Measurements from ENCODE around the gene FFAR2.
"Not testable (repeated sequence)": the region's sequence is repeated elsewhere in the genome, so short reads cannot be mapped to it uniquely, and the experiment has no call there.

FFAR2 gene

GRCh38 chr19:35460608-35461007 lies 12.6 kb downstream of the FFAR2 start:
- no peak overlapping the region for H4K91ac ChIP-seq (ENCODE audit: low read depth, low read length, poor library complexity)
- H3K4me3 ChIP-seq (ENCODE audit: low read length in 2 of 2), result no peak overlapping the region
- WGBS, 2 donors (ENCODE audit: extremely low coverage in 2 of 2, insufficient read length in 2 of 2, insufficient replicate concordance in 1 of 2), result no CpG with 5 or more reads among the region's 10 CpGs
- no peaks in the 10 kb centered on the region for H3K36me3 ChIP-seq (replicated peaks in 1 of 2; ENCODE audit: control insufficient read depth in 2 of 2, insufficient read depth in 2 of 2, low read length in 2 of 2)
- H2AFZ ChIP-seq (ENCODE audit: low read length), result no peak overlapping the region
- H3K27me3 ChIP-seq (ENCODE audit: control insufficient read depth in 3 of 3, insufficient read depth in 3 of 3, low read depth in 1 of 3, low read length in 3 of 3), result peaks cover 0 to 9% (median 0%) of the 10 kb centered on the region in 3 experiments
- no peak for DNase-seq (ENCODE audit: low spot score)
- no peaks in the 10 kb centered on the region for H3K79me1 ChIP-seq (ENCODE audit: low read depth, low read length)
- H2BK15ac ChIP-seq (ENCODE audit: low read length), result no peak overlapping the region
- H3K9ac ChIP-seq (ENCODE audit: low read depth, low read length, poor library complexity), result no peak overlapping the region
- H3K4ac ChIP-seq (ENCODE audit: low read length), result no peak overlapping the region
- no peak overlapping the region for H3K4me2 ChIP-seq (ENCODE audit: insufficient read depth, low read length, poor library complexity, severe bottlenecking)
- no peaks in the 10 kb centered on the region for H3K9me3 ChIP-seq (replicated peaks in 1 of 2; ENCODE audit: control insufficient read depth in 2 of 2, insufficient read depth in 1 of 2, low read depth in 1 of 2, low read length in 2 of 2)
- no peak overlapping the region for H2AK5ac ChIP-seq (ENCODE audit: low read depth, low read length)
- H4K8ac ChIP-seq (ENCODE audit: low read depth, low read length), result no peak overlapping the region
- no peak overlapping the region for H3K14ac ChIP-seq (ENCODE audit: low read length)
- no peak overlapping the region for H3K23ac ChIP-seq (ENCODE audit: low read depth, low read length, poor library complexity)
- H2BK12ac ChIP-seq (ENCODE audit: low read length), result no peak overlapping the region
- no peak overlapping the region for H3K18ac ChIP-seq (ENCODE audit: low read length)
- H3K27ac ChIP-seq (replicated peaks; ENCODE audit: low read length), result no peak overlapping the region
- no peak overlapping the region for H2BK5ac ChIP-seq (ENCODE audit: low read length)
- no peaks in the 10 kb centered on the region for H3K4me1 ChIP-seq (ENCODE audit: control insufficient read depth in 2 of 2, insufficient read depth in 1 of 2, low read depth in 1 of 2, low read length in 2 of 2)
- no peak overlapping the region for H2BK120ac ChIP-seq (ENCODE audit: low read depth, low read length)

- Histone ChIP-seq H3K9me3 (replicated peaks in 1 of 2; ENCODE audit: control insufficient read depth in 2 of 2, insufficient read depth in 1 of 2, low read depth in 1 of 2, low read length in 2 of 2) (no peaks in the 10 kb centered on the region), H3K27me3 (ENCODE audit: control insufficient read depth in 3 of 3, insufficient read depth in 3 of 3, low read depth in 1 of 3, low read length in 3 of 3) (peaks cover 0 to 9% (median 0%) of the 10 kb centered on the region in 3 experiments), H4K91ac (ENCODE audit: low read depth, low read length, poor library complexity) (no peak overlapping the region), H3K23ac (ENCODE audit: low read depth, low read length, poor library complexity) (no peak overlapping the region), H3K36me3 (replicated peaks in 1 of 2; ENCODE audit: control insufficient read depth in 2 of 2, insufficient read depth in 2 of 2, low read length in 2 of 2) (no peaks in the 10 kb centered on the region), H3K4me2 (ENCODE audit: insufficient read depth, low read length, poor library complexity, severe bottlenecking) (no peak overlapping the region), H2AFZ (ENCODE audit: low read length) (no peak overlapping the region), H3K79me1 (ENCODE audit: low read depth, low read length) (no peaks in the 10 kb centered on the region), H2BK12ac (ENCODE audit: low read length) (no peak overlapping the region), H3K4me3 (ENCODE audit: low read length in 2 of 2) (peak overlapping the region in 1 of 2 donors; percentile 9), H3K27ac (replicated peaks; ENCODE audit: low read length) (no peak overlapping the region), H3K9ac (ENCODE audit: low read depth, low read length, poor library complexity) (no peak overlapping the region), H3K14ac (ENCODE audit: low read length) (no peak overlapping the region), H3K4me1 (ENCODE audit: control insufficient read depth in 2 of 2, insufficient read depth in 1 of 2, low read depth in 1 of 2, low read length in 2 of 2) (no peaks in the 10 kb centered on the region), H2BK15ac (ENCODE audit: low read length) (no peak overlapping the region), H3K18ac (ENCODE audit: low read length) (no peak overlapping the region), H3K4ac (ENCODE audit: low read length) (no peak overlapping the region), H4K8ac (ENCODE audit: low read depth, low read length) (no peak overlapping the region), H2AK5ac (ENCODE audit: low read depth, low read length) (no peak overlapping the region), H2BK120ac (ENCODE audit: low read depth, low read length) (no peak overlapping the region), H2BK5ac (ENCODE audit: low read length) (no peak overlapping the region)
- no peak for DNase-seq (ENCODE audit: low spot score)
- no CpG with 5 or more reads among the region's 9 CpGs for WGBS, 2 donors (ENCODE audit: extremely low coverage in 2 of 2, insufficient read length in 2 of 2, insufficient replicate concordance in 1 of 2)
Measured at GRCh38 chr19:35461060-35461459, 13.0 kb downstream of the FFAR2 start.

- H3K79me1 ChIP-seq (ENCODE audit: low read depth, low read length); H3K4me3 ChIP-seq (ENCODE audit: low read length in 2 of 2); H2AFZ ChIP-seq (ENCODE audit: low read length); H3K27me3 ChIP-seq (ENCODE audit: control insufficient read depth in 3 of 3, insufficient read depth in 3 of 3, low read depth in 1 of 3, low read length in 3 of 3); H3K9me3 ChIP-seq (replicated peaks in 1 of 2; ENCODE audit: control insufficient read depth in 2 of 2, insufficient read depth in 1 of 2, low read depth in 1 of 2, low read length in 2 of 2); H3K23ac ChIP-seq (ENCODE audit: low read depth, low read length, poor library complexity); H3K27ac ChIP-seq (replicated peaks; ENCODE audit: low read length); H2BK15ac ChIP-seq (ENCODE audit: low read length); H4K8ac ChIP-seq (ENCODE audit: low read depth, low read length); H2AK5ac ChIP-seq (ENCODE audit: low read depth, low read length); H2BK12ac ChIP-seq (ENCODE audit: low read length); H3K9ac ChIP-seq (ENCODE audit: low read depth, low read length, poor library complexity); H3K18ac ChIP-seq (ENCODE audit: low read length); H4K91ac ChIP-seq (ENCODE audit: low read depth, low read length, poor library complexity); H3K36me3 ChIP-seq (replicated peaks in 1 of 2; ENCODE audit: control insufficient read depth in 2 of 2, insufficient read depth in 2 of 2, low read length in 2 of 2); H3K14ac ChIP-seq (ENCODE audit: low read length); H3K4me2 ChIP-seq (ENCODE audit: insufficient read depth, low read length, poor library complexity, severe bottlenecking); H2BK120ac ChIP-seq (ENCODE audit: low read depth, low read length); H3K4me1 ChIP-seq (ENCODE audit: control insufficient read depth in 2 of 2, insufficient read depth in 1 of 2, low read depth in 1 of 2, low read length in 2 of 2); H3K4ac ChIP-seq (ENCODE audit: low read length); DNase-seq (ENCODE audit: low spot score); H2BK5ac ChIP-seq (ENCODE audit: low read length): not testable (repeated sequence)
Measured at GRCh38 chr19:35461788-35462187, 13.7 kb downstream of the FFAR2 start.

- Histone ChIP-seq H4K8ac (ENCODE audit: low read depth, low read length) (no peak overlapping the region), H2AK5ac (ENCODE audit: low read depth, low read length) (no peak overlapping the region), H3K4me2 (ENCODE audit: insufficient read depth, low read length, poor library complexity, severe bottlenecking) (no peak overlapping the region), H3K27me3 (ENCODE audit: control insufficient read depth in 3 of 3, insufficient read depth in 3 of 3, low read depth in 1 of 3, low read length in 3 of 3) (peaks cover 0 to 9% (median 0%) of the 10 kb centered on the region in 3 experiments), H3K4me1 (ENCODE audit: control insufficient read depth in 2 of 2, insufficient read depth in 1 of 2, low read depth in 1 of 2, low read length in 2 of 2) (no peaks in the 10 kb centered on the region), H4K91ac (ENCODE audit: low read depth, low read length, poor library complexity) (no peak overlapping the region), H3K14ac (ENCODE audit: low read length) (no peak overlapping the region), H3K4ac (ENCODE audit: low read length) (no peak overlapping the region), H2AFZ (ENCODE audit: low read length) (no peak overlapping the region), H3K4me3 (ENCODE audit: low read length in 2 of 2) (no peak overlapping the region), H2BK15ac (ENCODE audit: low read length) (no peak overlapping the region), H3K9ac (ENCODE audit: low read depth, low read length, poor library complexity) (no peak overlapping the region), H3K23ac (ENCODE audit: low read depth, low read length, poor library complexity) (no peak overlapping the region), H3K18ac (ENCODE audit: low read length) (no peak overlapping the region), H2BK12ac (ENCODE audit: low read length) (no peak overlapping the region), H3K36me3 (replicated peaks in 1 of 2; ENCODE audit: control insufficient read depth in 2 of 2, insufficient read depth in 2 of 2, low read length in 2 of 2) (no peaks in the 10 kb centered on the region), H3K9me3 (replicated peaks in 1 of 2; ENCODE audit: control insufficient read depth in 2 of 2, insufficient read depth in 1 of 2, low read depth in 1 of 2, low read length in 2 of 2) (no peaks in the 10 kb centered on the region), H3K27ac (replicated peaks; ENCODE audit: low read length) (no peak overlapping the region), H2BK5ac (ENCODE audit: low read length) (no peak overlapping the region), H3K79me1 (ENCODE audit: low read depth, low read length) (no peaks in the 10 kb centered on the region), H2BK120ac (ENCODE audit: low read depth, low read length) (no peak overlapping the region)
- WGBS, 2 donors (ENCODE audit: extremely low coverage in 2 of 2, insufficient read length in 2 of 2, insufficient replicate concordance in 1 of 2), result no CpG with 5 or more reads among the region's 6 CpGs
- DNase-seq (ENCODE audit: low spot score), result no peak
Measured at GRCh38 chr19:35462476-35462953, 14.5 kb downstream of the FFAR2 start.

All from neuronal stem cell (in vitro differentiated cells).